H9 (cell line): ENCODE data around the gene ZBTB20. TPM values are rescaled to one million over a fixed set of nuclear protein-coding genes. Genes with fewer than 3 reads are reported as not detected.

Experiments used
- DNase-seq: peaks from one replicate; pipeline ENCODE4 v3.0.0-alpha.2; 2017
- H2AFZ ChIP-seq: one replicate; pipeline ENCODE4 v1.6.1; 2013; ENCODE audit warnings: mild to moderate bottlenecking, low read length, control low read depth, moderate library complexity
- H2AK5ac ChIP-seq: 2 replicates; pipeline ENCODE4 v1.6.1; 2013; ENCODE audit warnings: low read length, control low read depth, mixed read lengths; ENCODE audit not compliant: insufficient read length
- H2BK120ac ChIP-seq: one replicate; pipeline ENCODE4 v1.6.1; 2013; ENCODE audit warnings: low read depth, mild to moderate bottlenecking, low read length, control low read depth, inconsistent platforms; ENCODE audit not compliant: poor library complexity, severe bottlenecking
- H2BK12ac ChIP-seq: 2 replicates; pipeline ENCODE4 v1.6.1; 2013; ENCODE audit warnings: low read length, control low read depth, mixed read lengths, low read depth; ENCODE audit not compliant: insufficient read length
- H2BK15ac ChIP-seq: 2 replicates; pipeline ENCODE4 v1.6.1; 2013; ENCODE audit warnings: low read depth, low read length, control low read depth
- H2BK20ac ChIP-seq: one replicate; pipeline ENCODE4 v1.6.1; 2013; ENCODE audit warnings: low read depth, mild to moderate bottlenecking, low read length, control low read depth, inconsistent platforms; ENCODE audit not compliant: poor library complexity, severe bottlenecking
- H2BK5ac ChIP-seq: 2 replicates; pipeline ENCODE4 v1.6.1; 2013; ENCODE audit warnings: low read length, control low read depth, mixed read lengths; ENCODE audit not compliant: insufficient read length
- H3K14ac ChIP-seq: 2 replicates; pipeline ENCODE4 v1.6.1; 2013; ENCODE audit warnings: low read length, control low read depth; ENCODE audit not compliant: insufficient read depth
- H3K18ac ChIP-seq: 2 replicates; pipeline ENCODE4 v1.6.1; 2013; ENCODE audit warnings: low read depth, mild to moderate bottlenecking, mixed read lengths, low read length, control low read depth; ENCODE audit not compliant: insufficient read length
- H3K23ac ChIP-seq: 2 replicates; pipeline ENCODE4 v1.6.1; 2013; ENCODE audit warnings: low read length, control low read depth, mixed read lengths, low read depth; ENCODE audit not compliant: insufficient read length
- H3K23me2 ChIP-seq: 2 replicates; pipeline ENCODE4 v1.6.1; 2013; ENCODE audit warnings: low read depth, mild to moderate bottlenecking, mixed read lengths, low read length, control low read depth; ENCODE audit not compliant: insufficient read length, poor library complexity, severe bottlenecking
- H3K27ac ChIP-seq: 2 replicates; pipeline ENCODE4 v1.5.1; 2013; ENCODE audit warnings: low read length, control low read depth, mixed read lengths, low read depth; ENCODE audit not compliant: insufficient read length
- H3K27me3 ChIP-seq: 2 replicates; pipeline ENCODE4 v1.6.1; 2013; ENCODE audit warnings: low read length, control low read depth, inconsistent platforms; ENCODE audit not compliant: insufficient read depth
- H3K4ac ChIP-seq: 2 replicates; pipeline ENCODE4 v1.6.1; 2013; ENCODE audit warnings: low read depth, mild to moderate bottlenecking, control low read depth, inconsistent platforms, low read length, moderate library complexity
- H3K4me1 ChIP-seq: 2 replicates; pipeline ENCODE4 v1.6.1; 2013; ENCODE audit warnings: low read length, control low read depth, inconsistent platforms; ENCODE audit not compliant: insufficient read depth
- H3K4me2 ChIP-seq: 2 replicates; pipeline ENCODE4 v1.6.1; 2013; ENCODE audit warnings: low read length, control low read depth, mixed read lengths; ENCODE audit not compliant: insufficient read length, insufficient read depth
- H3K56ac ChIP-seq: 2 replicates; pipeline ENCODE4 v1.6.1; 2013; ENCODE audit warnings: low read depth, mild to moderate bottlenecking, mixed read lengths, low read length, control low read depth; ENCODE audit not compliant: insufficient read length
- H3K79me1 ChIP-seq: 2 replicates; pipeline ENCODE4 v1.6.1; 2013; ENCODE audit warnings: low read depth, mild to moderate bottlenecking, moderate library complexity, low read length, control low read depth, inconsistent platforms; ENCODE audit not compliant: insufficient read depth, poor library complexity, severe bottlenecking
- H3K79me2 ChIP-seq: 2 replicates; pipeline ENCODE4 v1.6.1; 2013; ENCODE audit warnings: low read length, control low read depth, inconsistent platforms; ENCODE audit not compliant: insufficient read depth
- H3K9ac ChIP-seq: 2 replicates; pipeline ENCODE4 v1.6.1; 2013; ENCODE audit warnings: low read length, control low read depth, mixed read lengths; ENCODE audit not compliant: insufficient read length; ENCODE audit errors: extremely low read depth
- H3K9me3 ChIP-seq: one replicate; pipeline ENCODE4 v1.6.1; 2013; ENCODE audit warnings: low read depth, low read length, inconsistent platforms; ENCODE audit not compliant: control insufficient read depth
- H3T11ph ChIP-seq: one replicate; pipeline ENCODE4 v1.6.1; 2013; ENCODE audit warnings: mild to moderate bottlenecking, low read length, control low read depth, inconsistent platforms
- H4K20me1 ChIP-seq: one replicate; pipeline ENCODE4 v1.6.1; 2013; ENCODE audit not compliant: control insufficient read depth, insufficient read length, insufficient read depth
- H4K5ac ChIP-seq: 2 replicates; pipeline ENCODE4 v1.6.1; 2013; ENCODE audit warnings: low read depth, mild to moderate bottlenecking, mixed read lengths, low read length, control low read depth; ENCODE audit not compliant: insufficient read length
- H4K8ac ChIP-seq: replicated peaks from 2 replicates; pipeline ENCODE4 v1.6.1; 2013; ENCODE audit warnings: low read length, control low read depth, mixed read lengths, low read depth; ENCODE audit not compliant: insufficient read length
- H4K91ac ChIP-seq: 2 replicates; pipeline ENCODE4 v1.6.1; 2013; ENCODE audit warnings: low read depth, mild to moderate bottlenecking, moderate library complexity, mixed read lengths, low read length, control low read depth; ENCODE audit not compliant: insufficient read length
- H3K27ac Mint-ChIP-seq, 3 experiments: 2 replicates in 2 of 3; 3 replicates in 1 of 3; pipeline ENCODE4 v1.8.0; 2020 to 2021; ENCODE audit warnings: mixed read lengths in 3 of 3, mild to moderate bottlenecking in 1 of 3, moderate library complexity in 1 of 3
- H3K27me3 Mint-ChIP-seq: 2 replicates; pipeline ENCODE4 v1.8.0; 2021; ENCODE audit warnings: low read depth, mild to moderate bottlenecking, moderate library complexity, mixed read lengths
- H3K36me3 Mint-ChIP-seq, 3 experiments: 2 replicates in 2 of 3; 3 replicates in 1 of 3; pipeline ENCODE4 v1.8.0; 2020 to 2021; ENCODE audit warnings: low read depth in 3 of 3, mixed read lengths in 3 of 3; ENCODE audit not compliant: insufficient read depth in 1 of 3
- H3K4me1 Mint-ChIP-seq, 2 experiments: 2 replicates each; pipeline ENCODE4 v1.8.0; 2020; ENCODE audit warnings: mixed read lengths in 2 of 2
- H3K4me3 Mint-ChIP-seq, 2 experiments: 2 replicates in 1 of 2; 3 replicates in 1 of 2; pipeline ENCODE4 v1.8.0; 2020 to 2021; ENCODE audit warnings: mild to moderate bottlenecking in 2 of 2, mixed read lengths in 2 of 2, moderate library complexity in 1 of 2
- H3K9me3 Mint-ChIP-seq, 2 experiments: 2 replicates in 1 of 2; 3 replicates in 1 of 2; pipeline ENCODE4 v1.8.0; 2020; ENCODE audit warnings: mild to moderate bottlenecking in 2 of 2, mixed read lengths in 2 of 2, moderate library complexity in 1 of 2
- CTCF ChIP-seq: fragments of 200-600 bp; sonication (generic); conservative IDR thresholded peaks from 3 replicates; pipeline ENCODE4 v1.8.0; 2021; ENCODE audit warnings: antibody characterized with exemption, mild to moderate bottlenecking
- WGBS: extraction: QIAGEN DNeasy Blood & Tissue Kit; methylation state at CpG from one replicate; pipeline ENCODE4 v1.1.7; 2013; ENCODE audit warnings: missing lambda C conversion rate, low lambda C conversion rate, mixed read lengths; ENCODE audit not compliant: insufficient read length; ENCODE audit errors: extremely low coverage; 5-methylcytosine and 5-hydroxymethylcytosine counted together
- total RNA-seq: library from RNA; stranded (reverse); gene quantifications from 2 replicates; pipeline ENCODE4 v1.2.1, GENCODE V29; 2021

Gene ZBTB20
- total RNA-seq, 1 experiment from 2014 or later = 0.70 TPM

GRCh38 chr3:114707252-114707860, 439.7 kb downstream of the ZBTB20 start:
- Histone ChIP-seq H2BK5ac (no peak overlapping the region), H3K18ac (no peak overlapping the region), H3K27me3 (no peaks in the 10 kb centered on the region), H2BK20ac (no peak overlapping the region), H3K14ac (no peak overlapping the region), H3K27ac (no peak overlapping the region), H3K79me1 (no peaks in the 10 kb centered on the region), H2BK12ac (no peak overlapping the region), H3T11ph (no peak overlapping the region), H2AK5ac (no peak overlapping the region), H3K9ac (no peak overlapping the region), H3K23ac (no peak overlapping the region), H2BK15ac (no peak overlapping the region), H3K4me2 (no peak overlapping the region), H3K79me2 (no peaks in the 10 kb centered on the region), H2BK120ac (no peak overlapping the region), H4K20me1 (no peaks in the 10 kb centered on the region), H3K56ac (no peak overlapping the region), H4K91ac (no peak overlapping the region), H3K9me3 (no peaks in the 10 kb centered on the region), H3K4me1 (no peaks in the 10 kb centered on the region), H4K5ac (no peak overlapping the region), H3K23me2 (no peaks in the 10 kb centered on the region), H4K8ac (no peak overlapping the region), H3K4ac (no peak overlapping the region), H2AFZ (no peak overlapping the region)
- Mint-ChIP-seq H3K36me3 (no peaks in the 10 kb centered on the region), H3K4me3 (no peak overlapping the region), H3K4me1 (peaks cover 25 to 27% of the 10 kb centered on the region in 2 experiments), H3K9me3 (no peaks in the 10 kb centered on the region), H3K27me3 (no peaks in the 10 kb centered on the region), H3K27ac (peak overlapping the region in 1 of 3 experiments; percentile 85; a peak in 3 of 7 replicates)
- TF ChIP-seq CTCF = no peak; the same call in 2 of the 3 replicates
- WGBS = no CpG with 5 or more reads among the region's 4 CpGs
- no peak for DNase-seq
